ENCODE data around the gene OVOL1.

The OVOL1 gene

GRCh38 chr11:65793144-65793581, 6.3 kb downstream of the OVOL1 start:
- no peak for DNase-seq

GRCh38 chr11:65793625-65794400, 7.0 kb downstream of the OVOL1 start:
- DNase-seq, result no peak

GRCh38 chr11:65794570-65795510, 8.0 kb downstream of the OVOL1 start:
- no peak for DNase-seq

- no peak for DNase-seq
These were observed 10.1 kb downstream of the OVOL1 start for GRCh38 chr11:65796726-65797601.

- DNase-seq, result no peak
These were observed 10.8 kb downstream of the OVOL1 start for GRCh38 chr11:65797711-65798110.

GRCh38 chr11:65798882-65799281, 12.0 kb downstream of the OVOL1 start:
- DNase-seq, result no peak

GRCh38 chr11:65801153-65801987, 14.5 kb downstream of the OVOL1 start:
- no peak for DNase-seq

- no peak for DNase-seq
These were observed 16.0 kb downstream of the OVOL1 start for GRCh38 chr11:65802841-65803240.

- DNase-seq, result no peak
These were observed 17.1 kb downstream of the OVOL1 start for GRCh38 chr11:65803797-65804492.

GRCh38 chr11:65806979-65807378, 20.1 kb downstream of the OVOL1 start:
- DNase-seq, result no peak

GRCh38 chr11:65808744-65809341, 22.0 kb downstream of the OVOL1 start:
- no peak for DNase-seq

GRCh38 chr11:65809496-65809895, 22.6 kb downstream of the OVOL1 start:
- DNase-seq, result no peak

- no peak for DNase-seq
These were observed 23.4 kb downstream of the OVOL1 start for GRCh38 chr11:65810046-65810868.

- DNase-seq, result no peak
These were observed 25.1 kb downstream of the OVOL1 start for GRCh38 chr11:65811764-65812475.

- no peak for DNase-seq
These were observed 27.5 kb downstream of the OVOL1 start for GRCh38 chr11:65814131-65814985.

GRCh38 chr11:65814986-65815565, 28.2 kb downstream of the OVOL1 start:
- DNase-seq, result no peak

- DNase-seq, result no peak
These were observed 29.8 kb downstream of the OVOL1 start for GRCh38 chr11:65816696-65817095.

GRCh38 chr11:65817312-65817834, 30.5 kb downstream of the OVOL1 start:
- DNase-seq, result no peak
